ENCODE data around the gene ATP2C1.
A peak's percentile ranks its signal among the peaks of the same experiment; 100 is the strongest.

The ATP2C1 gene

DNA sequence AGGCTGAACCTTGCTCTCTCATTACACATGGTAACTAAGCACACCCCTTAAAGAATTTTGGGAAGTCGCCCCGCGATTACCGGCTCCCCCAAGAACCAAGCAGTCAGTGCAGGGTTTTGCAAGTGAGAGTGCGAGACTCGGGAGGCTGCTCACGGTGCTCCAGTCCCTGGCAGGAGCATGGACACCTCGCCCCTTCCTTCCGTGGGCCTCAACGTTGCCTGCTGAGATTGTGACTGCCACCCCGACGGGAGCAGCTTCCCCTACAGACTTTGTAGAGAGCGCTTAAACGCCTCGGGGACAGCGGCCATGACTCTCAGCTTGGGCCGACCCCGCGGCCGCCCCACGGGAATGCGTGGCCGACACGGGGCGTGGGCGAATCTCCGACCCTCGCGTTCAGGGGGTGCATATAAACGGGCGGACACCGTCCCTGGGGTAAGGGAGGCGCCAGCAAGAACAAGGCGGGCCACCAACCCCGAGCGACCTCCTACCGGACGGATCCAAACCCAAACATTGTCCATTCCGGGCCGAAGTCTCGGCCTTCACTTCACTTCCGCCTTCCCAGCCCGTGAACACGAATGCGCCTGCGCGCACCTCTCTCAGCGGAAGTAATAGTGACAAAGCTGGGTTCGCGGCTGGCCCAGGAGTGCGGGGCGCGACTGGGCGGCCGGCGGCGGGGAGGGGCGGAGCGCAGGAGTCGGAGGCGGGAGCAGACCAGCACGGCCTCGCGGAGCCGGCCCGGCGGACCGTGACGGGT, at the start of gene ATP2C1:
Gene ATP2C1 (plus strand): TSS at position 709 of the 754 bp plus-strand sequence. CDS start 686 bp downstream, outside the sequence.
- DNase-seq (ENCODE audit: low read depth), result peak; percentile 94
- H3K4me3 ChIP-seq (ENCODE audit: low read length), result peak within 1 kb of the TSS; percentile 93
- TF ChIP-seq CTCF (conservative IDR thresholded peaks at IDR 0.05; ENCODE audit: low read length), result 0 out of 2 replicates have a peak, but pooled peaks have one; percentile 2

DNA sequence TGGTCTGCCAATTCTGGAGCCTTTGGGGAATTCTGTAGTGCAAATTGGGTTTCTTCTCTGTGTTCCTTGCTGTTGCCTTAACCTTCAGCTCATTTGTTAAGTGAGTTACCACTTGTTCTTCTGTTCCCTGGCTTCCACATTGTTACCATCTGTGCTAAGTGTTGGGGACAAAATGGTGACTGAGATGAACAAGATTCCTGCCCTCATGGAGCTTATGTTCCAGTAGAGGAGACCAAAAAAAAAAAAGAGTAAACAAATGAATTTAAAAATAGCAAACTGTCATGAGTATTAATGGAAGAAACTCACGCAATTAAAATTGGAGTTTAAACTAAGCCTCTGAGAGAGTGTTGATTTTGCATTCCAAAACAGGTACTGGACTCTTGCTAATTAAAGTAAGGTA, 49.4 kb upstream of the ATP2C1 start:
- no peak for DNase-seq (ENCODE audit: low read depth)
- TF ChIP-seq CTCF (conservative IDR thresholded peaks at IDR 0.05; ENCODE audit: low read length), result no peak
- H3K4me3 ChIP-seq (ENCODE audit: low read length), result no peak overlapping the region

- TF ChIP-seq CTCF (conservative IDR thresholded peaks at IDR 0.05; ENCODE audit: low read length), result no peak
- no peak overlapping the region for H3K4me3 ChIP-seq (ENCODE audit: low read length)
- DNase-seq (ENCODE audit: low read depth), result no peak
Measured at GRCh38 chr3:130846181-130846580, 47.7 kb upstream of the ATP2C1 start.

DNA sequence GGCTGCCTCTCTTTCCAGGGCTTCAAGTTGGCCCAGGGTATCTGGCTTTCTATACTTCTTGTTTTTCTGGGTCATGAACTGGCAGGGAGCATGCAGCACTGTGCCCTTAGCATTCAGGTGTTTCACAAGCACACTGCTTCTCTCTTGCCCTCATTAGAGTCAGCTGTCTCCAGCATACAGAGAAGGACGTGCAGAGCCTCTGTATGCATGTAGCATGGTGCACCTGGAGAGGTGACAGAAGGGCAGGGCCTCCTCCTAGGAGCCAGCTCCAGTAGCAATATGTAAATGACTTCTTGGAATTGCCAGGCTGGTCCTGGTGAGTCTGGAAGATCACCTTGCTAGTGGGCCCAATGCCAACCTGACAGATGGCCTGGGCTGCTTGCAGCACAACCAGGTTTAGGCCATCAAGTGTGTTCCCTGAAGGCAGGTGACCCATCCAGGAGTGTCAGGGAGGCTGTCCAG, 44.8 kb upstream of the ATP2C1 start:
- no peak for TF ChIP-seq CTCF (conservative IDR thresholded peaks at IDR 0.05; ENCODE audit: low read length)
- DNase-seq (ENCODE audit: low read depth), result no peak
- no peak overlapping the region for H3K4me3 ChIP-seq (ENCODE audit: low read length)

DNA sequence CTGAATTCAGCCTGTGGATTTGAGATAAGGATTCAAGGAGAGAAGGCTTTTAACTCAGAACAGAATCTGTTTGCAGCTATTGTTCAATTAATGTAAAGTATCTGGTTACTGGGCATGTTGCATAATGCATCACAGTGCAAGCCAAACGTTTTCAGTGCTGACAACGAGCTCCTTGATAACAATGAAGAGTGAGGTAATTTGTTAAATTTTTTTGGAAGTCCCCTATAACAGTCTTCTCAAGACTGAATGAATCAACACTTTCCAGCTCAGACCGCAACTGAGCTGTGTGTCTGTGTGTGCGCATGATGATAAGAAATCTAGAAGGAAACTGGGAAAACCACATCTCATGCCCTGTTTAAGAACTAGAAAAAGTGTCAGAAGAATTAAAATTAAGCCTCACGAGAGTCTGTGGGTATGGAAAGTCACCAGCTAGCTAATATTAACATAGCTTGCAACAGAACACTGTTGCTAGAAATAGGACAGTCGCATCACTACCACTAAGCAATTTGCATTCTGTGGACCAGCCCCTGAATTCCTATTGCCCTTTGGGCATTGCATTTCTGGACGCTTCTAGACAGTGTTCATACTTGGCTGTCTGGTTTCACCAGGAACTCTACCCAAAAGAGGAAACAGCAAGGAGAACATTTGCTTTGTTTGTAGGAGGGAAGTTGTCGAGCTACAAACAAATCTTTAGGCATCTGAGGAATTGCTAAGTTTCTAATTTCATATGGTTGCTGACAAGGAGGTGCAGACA, 43.7 kb upstream of the ATP2C1 start:
- no peak overlapping the region for H3K4me3 ChIP-seq (ENCODE audit: low read length)
- no peak for TF ChIP-seq CTCF (conservative IDR thresholded peaks at IDR 0.05; ENCODE audit: low read length)
- DNase-seq (ENCODE audit: low read depth), result peak; percentile 10

GRCh38 chr3:130850843-130851242, 43.0 kb upstream of the ATP2C1 start:
- no peak for TF ChIP-seq CTCF (conservative IDR thresholded peaks at IDR 0.05; ENCODE audit: low read length)
- H3K4me3 ChIP-seq (ENCODE audit: low read length), result no peak overlapping the region
- DNase-seq (ENCODE audit: low read depth), result no peak

All from AG10803 (cell line).